Neural progenitor cell (in vitro differentiated cells): ENCODE results near the gene MTAP.

Experiments used
- CTCF ChIP-seq: fragments of 200-600 bp; sonication (generic); IDR thresholded peaks from 2 replicates; pipeline ENCODE4 v1.5.1; 2017; ENCODE audit warnings: antibody characterized with exemption, mild to moderate bottlenecking
- EZH2 ChIP-seq: fragments of 200-600 bp; sonication (generic); IDR thresholded peaks from 2 replicates; pipeline ENCODE4 v1.6.1; 2017; ENCODE audit warnings: antibody characterized with exemption, mild to moderate bottlenecking, moderate library complexity
- EZH2phosphoT487 ChIP-seq: fragments of 200-600 bp; sonication (generic); IDR thresholded peaks from 2 replicates; pipeline ENCODE4 v1.6.1; 2017; ENCODE audit warnings: antibody characterized with exemption

- TF ChIP-seq CTCF (no peak), EZH2 (no peak), EZH2phosphoT487 (no peak)
These were observed at the start of gene MTAP for GRCh38 chr9:21802418-21803000.
